Measurements from ENCODE around the gene TENM4.

GRCh38 chr11:78982473-78982872 is 458.4 kb downstream of the TENM4 start:
- TF ChIP-seq, protein P1, sequence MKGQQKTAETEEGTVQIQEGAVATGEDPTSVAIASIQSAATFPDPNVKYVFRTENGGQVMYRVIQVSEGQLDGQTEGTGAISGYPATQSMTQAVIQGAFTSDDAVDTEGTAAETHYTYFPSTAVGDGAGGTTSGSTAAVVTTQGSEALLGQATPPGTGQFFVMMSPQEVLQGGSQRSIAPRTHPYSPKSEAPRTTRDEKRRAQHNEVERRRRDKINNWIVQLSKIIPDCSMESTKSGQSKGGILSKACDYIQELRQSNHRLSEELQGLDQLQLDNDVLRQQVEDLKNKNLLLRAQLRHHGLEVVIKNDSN (IDR thresholded peaks at IDR 0.05): no peak
- TF ChIP-seq TEAD4 (IDR thresholded peaks at IDR 0.05) (no peak), MAX (IDR thresholded peaks at IDR 0.05) (no peak)

Measured in Ishikawa (cell line).